Lower leg skin (tissue), 3 donors: ENCODE data around the gene PRKCG.

Source experiments
- POLR2A ChIP-seq, 2 donors: fragments of 450-650 bp; IDR thresholded peaks; one replicate each; pipeline ENCODE4 v1.6.1; 2016 to 2017; ENCODE audit warnings: antibody characterized with exemption in 2 of 2, mild to moderate bottlenecking in 1 of 2, moderate library complexity in 1 of 2
- TF ChIP-seq, protein P1 (sequence below), 3 donors: fragments of 450-650 bp; IDR thresholded peaks; one replicate each; pipeline ENCODE4 v1.5.1; 2016; ENCODE audit warnings: antibody characterized with exemption in 3 of 3, mild to moderate bottlenecking in 3 of 3, moderate library complexity in 2 of 3

- TF ChIP-seq, protein P1, sequence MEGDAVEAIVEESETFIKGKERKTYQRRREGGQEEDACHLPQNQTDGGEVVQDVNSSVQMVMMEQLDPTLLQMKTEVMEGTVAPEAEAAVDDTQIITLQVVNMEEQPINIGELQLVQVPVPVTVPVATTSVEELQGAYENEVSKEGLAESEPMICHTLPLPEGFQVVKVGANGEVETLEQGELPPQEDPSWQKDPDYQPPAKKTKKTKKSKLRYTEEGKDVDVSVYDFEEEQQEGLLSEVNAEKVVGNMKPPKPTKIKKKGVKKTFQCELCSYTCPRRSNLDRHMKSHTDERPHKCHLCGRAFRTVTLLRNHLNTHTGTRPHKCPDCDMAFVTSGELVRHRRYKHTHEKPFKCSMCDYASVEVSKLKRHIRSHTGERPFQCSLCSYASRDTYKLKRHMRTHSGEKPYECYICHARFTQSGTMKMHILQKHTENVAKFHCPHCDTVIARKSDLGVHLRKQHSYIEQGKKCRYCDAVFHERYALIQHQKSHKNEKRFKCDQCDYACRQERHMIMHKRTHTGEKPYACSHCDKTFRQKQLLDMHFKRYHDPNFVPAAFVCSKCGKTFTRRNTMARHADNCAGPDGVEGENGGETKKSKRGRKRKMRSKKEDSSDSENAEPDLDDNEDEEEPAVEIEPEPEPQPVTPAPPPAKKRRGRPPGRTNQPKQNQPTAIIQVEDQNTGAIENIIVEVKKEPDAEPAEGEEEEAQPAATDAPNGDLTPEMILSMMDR (IDR thresholded peaks at IDR 0.05) = no peak
- no peak for TF ChIP-seq POLR2A (IDR thresholded peaks at IDR 0.05)
Observed at GRCh38 chr19:53868091-53868891, 13.7 kb upstream of the PRKCG start.
